GM18499 (cell line): ENCODE results near the gene PM20D2.

Source experiments
- ATAC-seq: cut with Tn5 transposase; IDR thresholded peaks from one replicate; pipeline ENCODE4 v1.9.1; 2021; ENCODE audit warnings: moderate number of reproducible peaks; ENCODE audit not compliant: insufficient read depth, unreplicated experiment

PM20D2 gene

DNA sequence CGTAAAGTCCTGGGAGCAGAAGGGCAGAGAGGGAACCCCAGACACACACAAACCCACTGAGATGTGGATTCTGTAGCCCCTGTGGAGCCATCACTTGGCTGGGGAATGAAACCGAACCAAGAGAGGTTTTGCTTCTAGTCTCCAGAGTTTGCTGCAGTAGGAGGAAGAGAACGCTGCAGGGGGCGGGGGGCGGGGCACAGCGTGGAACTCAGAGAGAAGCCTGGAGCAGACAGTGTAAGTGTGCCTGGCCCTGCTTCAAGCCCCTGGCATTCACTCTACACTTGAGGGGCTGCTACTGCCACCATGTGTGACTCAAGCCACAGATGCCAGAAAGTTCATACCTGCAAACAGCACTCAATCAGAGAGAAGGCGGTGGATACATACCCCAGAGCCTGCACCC lies 52.4 kb downstream of the PM20D2 start:
- no peak for ATAC-seq

DNA sequence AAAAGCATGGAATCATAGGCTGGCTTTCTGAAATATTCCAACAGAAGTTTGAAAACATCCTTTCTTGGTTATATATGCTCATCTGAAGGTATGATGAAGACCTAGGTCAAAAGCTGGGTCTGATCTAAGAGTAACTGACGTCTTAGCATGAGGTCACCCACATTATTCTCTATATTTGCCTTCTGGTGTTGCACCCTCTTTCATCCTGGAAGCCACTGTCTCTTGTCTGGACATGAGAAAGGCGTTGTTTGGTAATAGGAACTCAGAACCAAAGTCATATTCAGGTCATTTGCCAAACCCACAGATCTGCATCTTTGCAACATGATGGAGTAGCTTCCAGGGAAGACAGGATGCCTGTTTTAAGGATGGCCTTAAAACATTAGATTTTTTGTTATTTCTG lies 53.7 kb downstream of the PM20D2 start:
- ATAC-seq, result no peak

DNA sequence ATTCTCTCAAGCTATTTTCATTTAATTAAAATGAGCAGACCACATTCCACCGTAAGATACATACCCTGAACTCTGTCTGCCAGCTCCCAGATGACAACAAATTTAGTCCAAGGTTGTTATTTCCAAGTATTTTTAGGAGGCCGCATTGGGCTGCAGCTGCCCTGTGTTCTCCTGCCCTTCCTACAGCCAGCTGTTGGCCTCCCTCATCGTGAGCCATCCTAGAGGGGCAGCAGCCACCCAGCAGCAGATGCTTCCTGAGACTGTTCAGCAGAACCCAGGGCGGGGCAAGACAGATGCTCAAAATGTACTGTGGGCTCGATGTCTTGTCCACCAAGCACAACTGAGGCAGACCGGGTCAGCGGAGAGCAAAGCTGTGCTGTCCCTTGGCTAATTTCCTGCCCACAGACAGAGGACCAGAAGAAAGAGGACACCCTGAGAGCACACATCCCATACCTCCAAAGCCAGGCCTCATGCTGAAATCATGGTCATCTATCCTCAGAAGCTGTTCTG lies 54.9 kb downstream of the PM20D2 start:
- ATAC-seq, result no peak

DNA sequence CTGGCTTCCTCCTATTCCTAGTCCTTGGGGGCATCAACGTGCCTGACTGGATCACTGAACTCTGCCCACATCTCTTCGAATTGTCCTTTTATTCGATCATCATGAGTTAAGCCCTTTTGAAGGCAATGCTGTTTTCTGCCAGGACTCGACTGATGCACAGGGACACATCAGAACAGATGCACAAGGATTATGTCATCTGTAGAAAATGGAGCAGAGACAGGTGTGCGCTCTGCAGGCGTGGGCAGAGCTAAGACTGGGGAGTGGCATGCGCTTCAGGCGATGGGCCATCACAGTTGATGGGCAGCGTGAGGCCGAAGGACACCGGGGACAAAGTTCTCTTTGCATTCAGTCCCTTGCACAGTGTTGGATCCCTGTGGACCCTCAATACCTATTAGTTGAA lies 58.2 kb downstream of the PM20D2 start:
- ATAC-seq, result no peak

DNA sequence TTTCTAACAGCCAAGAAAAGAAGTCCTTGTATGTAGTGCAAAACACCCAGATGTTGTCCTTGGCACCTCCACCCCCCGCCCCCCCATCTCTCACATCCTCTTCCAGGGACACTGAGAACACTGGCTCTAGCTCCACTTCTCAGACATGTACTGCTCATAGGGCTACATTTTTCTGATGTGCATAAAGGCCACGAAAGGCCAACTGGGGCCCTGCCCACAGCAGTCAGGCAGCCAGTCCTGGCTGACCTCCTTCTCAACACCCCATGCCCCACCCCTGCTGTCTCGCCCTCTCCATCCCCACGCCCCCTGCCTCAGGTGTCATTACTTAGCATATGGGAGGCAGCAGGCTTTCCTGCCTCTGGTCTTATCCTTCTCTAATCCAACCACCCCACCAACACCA lies 60.0 kb downstream of the PM20D2 start:
- no peak for ATAC-seq

DNA sequence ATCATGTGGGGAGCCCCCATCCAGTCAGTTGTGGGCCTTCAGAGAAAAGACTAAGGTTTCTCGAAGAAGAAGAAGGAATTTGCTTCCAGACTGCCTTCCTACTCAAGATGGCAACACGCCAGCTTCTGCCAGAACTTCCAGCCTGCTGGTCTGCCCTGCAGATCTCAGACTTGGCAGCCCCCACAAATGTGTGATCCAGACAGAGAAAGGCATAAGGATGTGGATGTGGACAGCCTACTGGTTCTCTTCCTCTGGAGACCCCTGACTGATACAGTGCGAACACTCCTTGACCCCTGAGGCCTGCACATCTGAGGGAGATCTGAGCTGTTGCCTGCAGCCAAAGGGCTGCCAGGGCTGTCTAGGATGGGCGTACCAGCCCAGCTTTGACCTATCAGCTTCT lies 62.7 kb downstream of the PM20D2 start:
- no peak for ATAC-seq

DNA sequence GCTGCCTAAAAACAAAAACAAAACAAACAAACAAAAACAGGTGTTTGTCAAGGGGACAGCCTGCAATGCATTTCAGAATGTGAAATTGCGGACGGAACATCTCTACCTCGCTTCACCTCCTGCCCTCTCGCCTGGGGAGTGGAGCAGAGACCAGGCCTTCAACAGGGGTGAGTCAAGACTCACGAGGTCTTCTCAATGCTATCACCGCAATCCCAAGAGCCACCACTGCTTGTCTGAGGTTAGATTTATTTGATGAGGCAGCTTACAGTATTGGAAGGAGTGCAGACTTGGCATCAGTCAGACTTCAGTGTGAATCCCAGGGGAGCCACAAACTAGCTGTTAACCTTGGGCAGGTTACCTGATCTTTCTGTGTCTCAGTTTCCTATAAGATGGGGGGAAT lies 63.6 kb downstream of the PM20D2 start:
- ATAC-seq, result no peak

DNA sequence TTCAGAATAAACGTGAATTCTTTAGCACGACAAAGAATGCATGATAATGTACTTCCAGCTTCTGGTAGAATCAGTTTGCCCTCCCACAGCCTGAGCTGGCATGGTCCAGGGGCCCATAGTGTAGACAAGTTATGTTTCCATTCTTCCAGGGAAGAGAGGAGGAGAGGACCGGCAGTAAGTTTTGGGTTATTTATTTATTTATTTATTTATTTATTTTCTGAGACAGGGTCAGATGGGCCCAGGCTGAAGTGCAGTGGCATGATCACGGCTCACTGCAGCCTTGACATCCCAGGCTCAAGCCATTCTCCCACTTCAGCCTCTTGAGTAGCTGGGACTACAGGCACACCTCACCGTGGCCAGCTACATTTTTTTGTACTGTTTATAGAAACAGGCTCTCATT lies 66.6 kb downstream of the PM20D2 start:
- no peak for ATAC-seq

DNA sequence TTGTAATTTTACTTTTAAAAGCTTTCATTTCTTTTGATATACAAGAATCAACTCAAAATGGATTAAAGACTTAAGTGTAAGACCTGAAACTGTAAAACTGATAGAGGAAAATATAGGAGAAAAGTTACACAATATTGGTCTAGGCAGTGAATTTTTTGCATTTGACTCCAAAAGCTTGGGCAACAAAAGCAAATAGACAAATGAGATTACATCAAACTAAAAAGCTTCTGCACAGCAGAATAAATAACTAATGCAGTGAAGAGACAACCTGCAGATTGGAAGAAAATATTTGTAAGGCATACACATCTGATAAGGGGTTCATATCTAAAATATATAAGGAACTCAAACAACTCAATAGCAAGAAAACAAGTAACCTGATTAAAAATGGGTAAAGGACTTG lies 68.3 kb downstream of the PM20D2 start:
- ATAC-seq, result no peak
